Measurements from ENCODE around the gene COL5A1. TPM values are rescaled to one million over a fixed set of nuclear protein-coding genes. Genes with fewer than 3 reads are reported as not detected.

The COL5A1 gene
- polyA plus RNA-seq, 1 donor (not counting 4 experiments of a cell fraction or from before 2014, with no cell fraction given), result 3.1 TPM

DNA sequence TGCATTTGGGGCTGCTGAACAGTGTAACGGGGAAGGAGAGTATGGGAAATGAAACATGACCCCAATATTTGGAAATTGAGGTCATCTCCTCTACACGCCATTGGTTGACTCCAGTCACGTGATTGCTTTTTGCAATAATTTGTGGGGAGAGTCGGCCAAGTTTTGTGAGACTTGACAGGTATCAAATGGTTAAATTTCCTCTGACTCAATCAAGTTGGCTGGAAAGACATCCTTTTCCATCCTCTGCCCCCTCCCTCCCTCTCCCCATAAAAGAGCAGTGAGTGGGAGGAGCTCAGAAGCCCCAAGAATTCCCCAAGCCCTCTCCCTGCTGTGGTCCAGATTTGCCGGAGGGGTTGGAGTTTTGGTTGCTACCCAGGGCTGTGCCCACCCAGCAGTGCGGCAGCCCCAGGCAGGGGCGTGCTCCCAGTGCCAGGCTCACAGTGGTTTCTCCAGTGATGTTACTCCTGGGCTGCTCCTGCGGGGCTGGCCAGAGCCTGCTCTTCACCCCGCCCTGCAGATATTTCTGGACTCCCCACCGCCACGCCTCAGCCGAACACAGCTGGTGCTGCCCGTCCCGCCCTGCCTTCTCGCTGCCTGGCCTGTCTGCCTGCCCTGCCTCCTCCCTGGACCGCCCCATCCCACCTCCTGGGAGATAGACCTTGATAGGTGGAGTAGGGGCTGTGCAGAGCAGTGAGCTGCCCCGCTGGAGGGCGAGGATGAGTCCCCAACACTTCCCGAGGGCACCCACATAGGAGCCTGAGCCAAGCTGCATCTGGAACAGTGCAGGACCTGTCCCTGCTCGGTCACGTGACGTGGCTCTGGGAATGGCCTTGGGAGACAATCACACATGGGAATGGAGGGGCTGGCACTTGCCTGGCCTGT is 3.4 kb downstream of the COL5A1 start:
- no peak overlapping the region for H3K9ac ChIP-seq (ENCODE audit: control insufficient read depth, extremely low read depth, insufficient read depth, low read length)
- H4K20me1 ChIP-seq (ENCODE audit: control insufficient read depth, extremely low read depth, insufficient read depth, low read length), result no peaks in the 10 kb centered on the region

GRCh38 chr9:134645607-134646365 is 4.2 kb downstream of the COL5A1 start:
- Histone ChIP-seq H3K27me3 (ENCODE audit: control insufficient read depth, extremely low read depth, insufficient read depth, low read length) (peaks cover 3% of the 10 kb centered on the region), H3K9ac (ENCODE audit: control insufficient read depth, extremely low read depth, insufficient read depth, low read length) (no peak overlapping the region), H3K4me3 (ENCODE audit: control insufficient read depth in 2 of 3, extremely low read depth in 1 of 3, insufficient read depth in 2 of 3, low read depth in 1 of 3, low read length in 3 of 3) (no peak overlapping the region), H2AFZ (ENCODE audit: control insufficient read depth, low read length) (no peak overlapping the region), H3K4me2 (ENCODE audit: control insufficient read depth, extremely low read depth, insufficient read depth, low read depth, low read length) (peak overlapping the region; percentile 70), H3K27ac (ENCODE audit: control insufficient read depth, insufficient read depth, low read length) (no peak overlapping the region), H4K20me1 (ENCODE audit: control insufficient read depth, extremely low read depth, insufficient read depth, low read length) (no peaks in the 10 kb centered on the region), H3K79me2 (ENCODE audit: control insufficient read depth, insufficient read depth, low read length) (peaks cover 6% of the 10 kb centered on the region), H3K9me1 (ENCODE audit: control insufficient read depth, extremely low read depth, insufficient read depth, low read length) (no peaks in the 10 kb centered on the region), H3K4me1 (ENCODE audit: control insufficient read depth, extremely low read depth, insufficient read depth, low read length) (peaks cover 29% of the 10 kb centered on the region), H3K9me3 (ENCODE audit: control insufficient read depth, low read depth, low read length) (no peaks in the 10 kb centered on the region), H3K36me3 (ENCODE audit: control insufficient read depth in 2 of 2, extremely low read depth in 1 of 2, insufficient read depth in 2 of 2, low read length in 2 of 2) (no peaks in the 10 kb centered on the region)
- dilution Hi-C loops (cut with MboI; ENCODE audit: extremely low pct_ligation_motif_present, low sequenced_read_pairs), result no loop called here
- DNase-seq (ENCODE audit: low read depth, low spot score) (no peak), FAIRE-seq (no peak)
- TF ChIP-seq, protein P1, sequence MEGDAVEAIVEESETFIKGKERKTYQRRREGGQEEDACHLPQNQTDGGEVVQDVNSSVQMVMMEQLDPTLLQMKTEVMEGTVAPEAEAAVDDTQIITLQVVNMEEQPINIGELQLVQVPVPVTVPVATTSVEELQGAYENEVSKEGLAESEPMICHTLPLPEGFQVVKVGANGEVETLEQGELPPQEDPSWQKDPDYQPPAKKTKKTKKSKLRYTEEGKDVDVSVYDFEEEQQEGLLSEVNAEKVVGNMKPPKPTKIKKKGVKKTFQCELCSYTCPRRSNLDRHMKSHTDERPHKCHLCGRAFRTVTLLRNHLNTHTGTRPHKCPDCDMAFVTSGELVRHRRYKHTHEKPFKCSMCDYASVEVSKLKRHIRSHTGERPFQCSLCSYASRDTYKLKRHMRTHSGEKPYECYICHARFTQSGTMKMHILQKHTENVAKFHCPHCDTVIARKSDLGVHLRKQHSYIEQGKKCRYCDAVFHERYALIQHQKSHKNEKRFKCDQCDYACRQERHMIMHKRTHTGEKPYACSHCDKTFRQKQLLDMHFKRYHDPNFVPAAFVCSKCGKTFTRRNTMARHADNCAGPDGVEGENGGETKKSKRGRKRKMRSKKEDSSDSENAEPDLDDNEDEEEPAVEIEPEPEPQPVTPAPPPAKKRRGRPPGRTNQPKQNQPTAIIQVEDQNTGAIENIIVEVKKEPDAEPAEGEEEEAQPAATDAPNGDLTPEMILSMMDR (optimal IDR thresholded peaks at IDR 0.05 in 1 of 3, IDR thresholded peaks at IDR 0.05 in 1 of 3, conservative IDR thresholded peaks at IDR 0.05 in 1 of 3; ENCODE audit: extremely low read depth in 1 of 3, insufficient read depth in 2 of 3, low read length in 3 of 3), result no peak
- TF ChIP-seq EZH2 (IDR thresholded peaks at IDR 0.05; ENCODE audit: low read length), result no peak

More for the DNA sequence above, 3.4 kb downstream of the COL5A1 start:
- H3K4me3 ChIP-seq (ENCODE audit: control insufficient read depth in 2 of 3, extremely low read depth in 1 of 3, insufficient read depth in 2 of 3, low read depth in 1 of 3, low read length in 3 of 3), result peak overlapping the region; percentile 13 to 49 (median 44)
- H3K9me3 ChIP-seq (ENCODE audit: control insufficient read depth, low read depth, low read length), result no peaks in the 10 kb centered on the region
- H3K4me1 ChIP-seq (ENCODE audit: control insufficient read depth, extremely low read depth, insufficient read depth, low read length), result peaks cover 29% of the 10 kb centered on the region
- peaks cover 6% of the 10 kb centered on the region for H3K27me3 ChIP-seq (ENCODE audit: control insufficient read depth, extremely low read depth, insufficient read depth, low read length)
- FAIRE-seq (peak; percentile 95), DNase-seq (ENCODE audit: low read depth, low spot score) (peak; percentile 78)
- H3K9me1 ChIP-seq (ENCODE audit: control insufficient read depth, extremely low read depth, insufficient read depth, low read length), result no peaks in the 10 kb centered on the region
- peaks cover 6% of the 10 kb centered on the region for H3K79me2 ChIP-seq (ENCODE audit: control insufficient read depth, insufficient read depth, low read length)
- peak overlapping the region; percentile 20 for H3K27ac ChIP-seq (ENCODE audit: control insufficient read depth, insufficient read depth, low read length)
- TF ChIP-seq, protein P1 (optimal IDR thresholded peaks at IDR 0.05 in 1 of 3, IDR thresholded peaks at IDR 0.05 in 1 of 3, conservative IDR thresholded peaks at IDR 0.05 in 1 of 3; ENCODE audit: extremely low read depth in 1 of 3, insufficient read depth in 2 of 3, low read length in 3 of 3), result no peak
- TF ChIP-seq EZH2 (IDR thresholded peaks at IDR 0.05; ENCODE audit: low read length), result no peak
- peak overlapping the region; percentile 70 for H3K4me2 ChIP-seq (ENCODE audit: control insufficient read depth, extremely low read depth, insufficient read depth, low read depth, low read length)
- dilution Hi-C loops (cut with MboI; ENCODE audit: extremely low pct_ligation_motif_present, low sequenced_read_pairs), result no loop called here
- peak overlapping the region; percentile 51 for H2AFZ ChIP-seq (ENCODE audit: control insufficient read depth, low read length)
- no peaks in the 10 kb centered on the region for H3K36me3 ChIP-seq (ENCODE audit: control insufficient read depth in 2 of 2, extremely low read depth in 1 of 2, insufficient read depth in 2 of 2, low read length in 2 of 2)
